NCI-H2196 treated with DMSO at 0.1 percent for 48 hours (cell line): ENCODE measurements around the gene MEF2B.
"Not testable (repeated sequence)": the region's sequence is repeated elsewhere in the genome, so short reads cannot be mapped to it uniquely, and the experiment has no call there.

ENCODE experiments used
- DNase-seq: peaks from one replicate; lab custom pipeline; 2025; ENCODE audit not compliant: unreplicated experiment; lab: John Stamatoyannopoulos, UW

Gene MEF2B

DNA sequence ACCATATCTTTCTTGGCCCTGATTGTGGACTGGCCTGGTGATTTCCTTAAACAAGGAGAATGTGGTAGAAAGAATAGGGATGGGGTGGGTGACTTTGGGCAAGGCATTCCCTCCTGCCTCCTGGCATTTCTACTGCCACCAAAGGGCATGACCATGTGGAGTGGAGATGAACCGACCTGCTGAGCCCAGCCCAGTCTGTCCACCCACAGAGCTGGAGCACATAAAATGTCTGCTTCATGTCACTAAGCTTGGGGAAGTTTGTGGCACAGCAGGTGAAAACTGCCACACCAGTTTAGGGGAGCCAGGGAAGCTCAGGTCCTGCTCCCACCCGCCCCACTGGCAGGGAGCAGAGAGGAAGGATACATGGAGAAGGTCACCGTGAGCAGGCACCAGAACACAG, 38.1 kb downstream of the MEF2B start:
- DNase-seq = no peak

GRCh38 chr19:19126102-19126501, 44.0 kb downstream of the MEF2B start:
- no peak for DNase-seq

- DNase-seq = no peak
Measured at GRCh38 chr19:19123386-19123785, 46.7 kb downstream of the MEF2B start.

DNA sequence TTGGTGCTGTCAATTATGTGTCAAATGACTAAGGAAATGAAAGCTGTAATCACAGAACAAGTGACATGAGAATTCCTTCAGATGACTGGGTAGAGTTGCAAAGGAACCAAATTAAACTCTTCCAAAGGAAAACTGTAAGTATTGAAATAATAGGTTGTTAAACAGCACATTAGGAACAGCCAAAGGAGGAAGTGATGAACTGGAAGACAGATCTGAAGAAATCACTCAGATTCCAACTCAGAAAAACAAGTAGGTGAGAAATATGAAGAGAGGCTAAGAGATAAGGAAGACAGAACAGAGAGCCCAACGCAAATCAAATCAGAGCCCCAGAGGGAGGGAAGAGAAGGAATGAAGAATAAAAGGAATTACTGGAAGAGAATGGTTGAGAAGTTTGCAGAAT, 47.2 kb downstream of the MEF2B start:
- no peak for DNase-seq

DNA sequence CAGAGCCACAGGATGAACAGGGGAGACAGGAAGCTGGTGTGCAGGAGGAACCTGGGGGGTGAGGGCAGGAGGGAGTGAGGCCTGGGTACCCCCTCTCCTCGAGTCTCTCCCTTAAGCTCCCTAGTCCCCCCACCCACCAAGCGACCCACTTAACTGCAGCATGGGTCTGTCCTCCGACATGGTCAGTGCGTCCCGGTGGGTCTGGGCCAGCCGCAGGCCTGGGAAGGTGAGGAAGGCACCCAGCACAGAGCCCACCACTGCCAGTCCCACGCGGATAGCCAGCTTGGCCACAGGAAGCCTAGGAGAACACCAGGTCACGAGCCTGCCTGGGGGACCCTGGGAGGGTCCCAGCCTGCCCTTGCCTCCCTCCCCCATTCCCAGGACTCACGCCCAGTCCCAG, 48.7 kb downstream of the MEF2B start:
- DNase-seq = no peak

- no peak for DNase-seq
Measured at GRCh38 chr19:19120308-19121231, 49.5 kb downstream of the MEF2B start.

GRCh38 chr19:19119325-19120237, 50.5 kb downstream of the MEF2B start:
- no peak for DNase-seq

DNA sequence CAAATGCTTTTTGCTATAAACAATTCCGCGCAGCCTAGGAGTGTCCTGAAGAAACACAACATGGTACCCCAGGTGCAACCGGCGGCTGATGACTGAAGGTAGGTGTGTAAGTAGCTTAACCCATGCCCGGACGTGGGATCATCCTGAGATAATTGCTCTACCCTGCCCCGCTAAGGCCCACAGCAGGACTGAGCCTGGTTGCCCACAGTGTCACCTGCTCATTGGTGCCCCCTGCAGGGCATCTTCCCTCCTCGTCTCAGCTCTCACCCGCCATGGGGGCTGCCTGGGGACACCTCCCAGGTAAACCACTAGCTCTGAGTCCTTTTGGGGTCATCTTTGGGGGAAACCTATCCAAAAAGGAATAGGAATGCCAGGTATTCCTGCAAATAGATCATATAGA, 54.1 kb downstream of the MEF2B start:
- DNase-seq = no peak

DNA sequence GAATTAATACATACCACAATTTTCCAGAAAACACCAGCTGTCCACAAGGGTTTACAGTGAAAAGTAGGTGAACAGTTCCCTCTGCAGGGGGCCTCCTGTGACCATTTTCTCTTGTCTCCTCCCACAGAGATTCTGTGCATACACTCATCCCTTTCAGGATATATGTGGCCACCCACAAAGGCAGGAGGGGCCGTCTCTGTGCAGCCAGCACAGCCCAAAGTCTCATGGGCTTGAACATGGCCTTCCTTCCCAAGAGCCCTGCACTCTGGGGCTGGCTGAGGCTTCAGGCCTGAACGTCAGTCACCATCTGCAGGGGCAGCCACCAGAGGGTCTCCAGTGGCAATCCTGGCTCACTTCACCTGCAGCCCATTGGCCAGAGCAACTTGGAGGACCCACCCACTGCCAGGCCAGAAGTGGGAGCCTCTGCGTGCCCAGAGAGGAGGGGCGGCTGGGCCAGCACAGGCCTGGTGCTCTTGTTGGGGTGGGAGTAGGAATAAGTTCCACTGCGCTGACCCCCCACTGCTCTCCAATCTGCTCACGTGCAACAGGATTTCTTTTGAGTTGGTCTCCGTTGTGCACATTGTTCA, 56.9 kb downstream of the MEF2B start:
- no peak for DNase-seq

DNA sequence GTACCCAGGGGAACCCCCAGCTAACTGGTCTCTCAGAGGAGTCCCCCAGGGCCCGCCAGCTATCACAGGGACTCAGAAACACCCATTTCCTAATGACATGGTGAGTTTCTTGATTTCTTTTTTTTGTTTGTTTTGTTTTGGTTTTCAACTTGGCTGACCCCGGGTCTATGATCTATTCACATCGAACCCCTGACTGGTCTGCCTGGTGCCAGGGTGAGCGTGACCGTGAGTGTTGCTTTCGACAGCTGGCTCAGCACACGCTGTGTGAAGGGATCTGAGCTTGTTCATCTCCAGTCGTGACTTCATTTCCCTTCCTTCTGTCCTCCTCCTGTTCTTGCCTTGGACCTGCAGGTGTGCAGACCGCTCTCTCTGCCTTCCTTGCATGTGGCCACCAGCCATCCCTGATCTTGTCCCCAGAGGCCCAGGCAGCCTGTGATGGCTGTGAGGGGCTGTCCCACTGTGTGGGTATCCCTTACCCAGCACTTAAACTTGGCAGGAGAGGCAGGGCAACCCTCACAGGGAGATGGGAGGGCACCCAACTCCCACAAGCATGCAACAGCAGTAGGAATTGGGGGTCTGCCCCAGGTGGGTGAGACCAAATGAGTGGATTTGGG, 58.0 kb downstream of the MEF2B start:
- no peak for DNase-seq

- DNase-seq = no peak
Measured at GRCh38 chr19:19111136-19111835, 58.8 kb downstream of the MEF2B start.

- no peak for DNase-seq
Measured at GRCh38 chr19:19110410-19111135, 59.5 kb downstream of the MEF2B start.

DNA sequence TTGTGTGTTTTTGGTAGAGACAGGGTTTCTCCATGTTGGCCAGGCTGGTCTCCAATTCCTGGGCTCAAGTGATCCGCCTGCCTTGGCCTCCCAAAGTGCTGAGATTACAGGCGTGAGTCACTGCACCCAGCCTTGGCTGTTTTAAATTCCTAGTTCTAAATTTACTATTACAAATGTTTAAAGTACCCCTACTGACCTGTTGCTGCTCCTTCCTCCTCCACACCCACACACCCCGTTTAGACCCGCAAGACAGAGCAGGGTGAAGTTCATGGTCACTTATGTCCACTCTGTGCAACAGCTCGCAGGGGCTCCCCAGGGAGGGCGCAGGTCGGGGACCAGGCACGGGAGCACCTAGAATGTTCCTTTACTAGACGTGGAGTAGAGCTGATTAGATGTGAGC, 60.5 kb downstream of the MEF2B start:
- no peak for DNase-seq

DNA sequence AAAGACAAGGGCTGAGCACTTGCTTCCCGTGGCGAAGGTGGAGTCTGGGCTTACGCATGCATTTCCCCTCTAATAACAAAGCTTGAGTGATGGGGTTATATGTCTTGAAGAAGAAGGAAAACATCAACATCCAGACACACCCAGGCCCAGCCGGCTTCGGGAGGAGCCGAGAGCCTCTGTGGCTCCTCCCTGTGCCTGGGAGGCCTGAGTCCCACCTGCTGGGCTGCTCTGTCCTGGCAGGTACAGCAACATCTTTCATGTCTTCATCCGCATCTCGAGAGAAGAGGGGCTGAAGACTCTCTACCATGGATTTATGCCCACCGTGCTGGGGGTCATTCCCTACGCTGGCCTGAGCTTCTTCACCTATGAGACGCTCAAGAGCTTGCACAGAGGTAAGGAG, 62.4 kb downstream of the MEF2B start:
- no peak for DNase-seq

GRCh38 chr19:19106938-19107337, 63.1 kb downstream of the MEF2B start:
- DNase-seq = not testable (repeated sequence)

GRCh38 chr19:19106056-19106551, 64.0 kb downstream of the MEF2B start:
- no peak for DNase-seq

- no peak for DNase-seq
Measured at GRCh38 chr19:19105365-19106055, 64.6 kb downstream of the MEF2B start.

DNA sequence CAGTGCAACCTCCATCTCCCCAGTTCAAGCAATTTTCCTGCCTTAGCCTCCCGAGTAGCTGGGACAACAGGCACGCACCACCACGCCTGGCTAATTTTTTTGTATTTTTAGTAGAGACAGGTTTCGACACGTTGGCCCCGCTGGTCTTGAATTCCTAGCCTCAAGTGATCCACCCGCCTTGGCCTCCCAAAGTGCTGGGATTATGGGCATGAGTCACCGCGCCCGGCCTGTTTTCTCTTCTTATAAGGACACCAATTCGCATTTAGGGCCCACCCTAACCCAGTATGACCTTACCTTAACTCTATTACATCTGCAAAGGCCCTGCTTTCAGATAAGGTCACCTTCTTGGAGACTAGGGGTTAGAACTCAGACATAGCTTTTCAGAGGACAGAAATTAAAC, 66.9 kb downstream of the MEF2B start:
- DNase-seq = no peak

- DNase-seq = not testable (repeated sequence)
Measured at GRCh38 chr19:19102566-19102965, 67.5 kb downstream of the MEF2B start.
